Uterus (tissue), 2 donors: ENCODE data around the gene SF3A2.

Source experiments
- CTCF ChIP-seq, 4 experiments: fragments of 200-600 bp in 2 of 4; fragments of 450-650 bp in 2 of 4; sonication (generic) in 2 of 4; IDR thresholded peaks; one replicate each; pipeline ENCODE4 v1.5.1; 2016 to 2019; ENCODE audit warnings: antibody characterized with exemption in 4 of 4, mild to moderate bottlenecking in 2 of 4, moderate library complexity in 1 of 4
- POLR2A ChIP-seq, 2 donors: fragments of 450-650 bp; IDR thresholded peaks; one replicate each; pipeline ENCODE4 v1.6.1; 2016; ENCODE audit warnings: antibody characterized with exemption in 2 of 2, mild to moderate bottlenecking in 1 of 2, moderate library complexity in 1 of 2

DNA sequence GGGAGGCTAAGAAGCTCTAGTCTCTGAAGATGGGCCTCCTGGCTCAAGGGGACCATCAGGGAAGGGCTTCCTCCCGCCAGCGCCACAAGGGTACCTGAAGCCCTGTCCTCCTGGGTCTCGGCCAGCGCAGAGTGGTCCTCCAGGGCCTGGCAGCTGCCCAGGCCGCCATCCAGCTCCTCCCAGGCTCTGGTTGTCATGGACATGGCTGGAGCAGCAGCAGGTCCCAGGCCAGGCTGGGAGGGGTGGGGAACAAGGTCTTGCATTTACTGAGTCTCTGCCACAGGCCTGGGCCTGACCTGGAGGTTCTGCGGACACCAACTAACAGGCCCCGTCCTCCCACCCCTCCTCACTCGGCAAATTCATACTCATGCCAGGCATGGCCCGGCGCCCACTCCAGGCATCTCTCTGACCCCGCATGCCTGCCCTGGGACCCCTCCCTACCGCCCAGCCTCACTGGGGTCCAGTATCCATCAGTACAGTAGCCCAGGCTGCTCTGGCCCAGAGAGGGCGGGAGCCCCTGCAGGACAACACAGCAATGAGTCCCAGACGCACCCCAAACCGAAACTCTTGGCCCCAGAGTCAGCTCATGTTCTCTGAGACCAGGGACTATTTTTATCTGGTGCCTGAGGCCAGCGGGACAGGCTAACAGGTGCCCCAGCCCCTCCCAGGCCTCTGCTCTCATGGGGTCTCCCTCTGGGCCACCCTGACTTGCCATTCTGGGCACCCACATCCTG, 18.7 kb downstream of the SF3A2 start:
- TF ChIP-seq POLR2A (IDR thresholded peaks at IDR 0.05) (no peak), CTCF (IDR thresholded peaks at IDR 0.05) (no peak)
